ENCODE measurements around the gene CDC42SE2.

CDC42SE2 gene

GRCh38 chr5:131382407-131383395 lies 118.8 kb downstream of the CDC42SE2 start:
- Histone ChIP-seq H3K27ac (peak overlapping the region; percentile 91), H3K4me1 (ENCODE audit: control insufficient read depth in 1 of 2, insufficient read depth in 1 of 2, low read depth in 1 of 2, low read length in 1 of 2) (peaks cover 50 to 52% of the 10 kb centered on the region in 2 experiments), H3K36me3 (peaks cover 28% of the 10 kb centered on the region), H3K4me3 (ENCODE audit: low read depth in 1 of 2, low read length in 1 of 2) (no peak overlapping the region), H3K9me3 (no peaks in the 10 kb centered on the region), H3K27me3 (no peaks in the 10 kb centered on the region)
- TF ChIP-seq, protein P1, sequence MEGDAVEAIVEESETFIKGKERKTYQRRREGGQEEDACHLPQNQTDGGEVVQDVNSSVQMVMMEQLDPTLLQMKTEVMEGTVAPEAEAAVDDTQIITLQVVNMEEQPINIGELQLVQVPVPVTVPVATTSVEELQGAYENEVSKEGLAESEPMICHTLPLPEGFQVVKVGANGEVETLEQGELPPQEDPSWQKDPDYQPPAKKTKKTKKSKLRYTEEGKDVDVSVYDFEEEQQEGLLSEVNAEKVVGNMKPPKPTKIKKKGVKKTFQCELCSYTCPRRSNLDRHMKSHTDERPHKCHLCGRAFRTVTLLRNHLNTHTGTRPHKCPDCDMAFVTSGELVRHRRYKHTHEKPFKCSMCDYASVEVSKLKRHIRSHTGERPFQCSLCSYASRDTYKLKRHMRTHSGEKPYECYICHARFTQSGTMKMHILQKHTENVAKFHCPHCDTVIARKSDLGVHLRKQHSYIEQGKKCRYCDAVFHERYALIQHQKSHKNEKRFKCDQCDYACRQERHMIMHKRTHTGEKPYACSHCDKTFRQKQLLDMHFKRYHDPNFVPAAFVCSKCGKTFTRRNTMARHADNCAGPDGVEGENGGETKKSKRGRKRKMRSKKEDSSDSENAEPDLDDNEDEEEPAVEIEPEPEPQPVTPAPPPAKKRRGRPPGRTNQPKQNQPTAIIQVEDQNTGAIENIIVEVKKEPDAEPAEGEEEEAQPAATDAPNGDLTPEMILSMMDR (IDR thresholded peaks at IDR 0.05), result peak; percentile 68

DNA sequence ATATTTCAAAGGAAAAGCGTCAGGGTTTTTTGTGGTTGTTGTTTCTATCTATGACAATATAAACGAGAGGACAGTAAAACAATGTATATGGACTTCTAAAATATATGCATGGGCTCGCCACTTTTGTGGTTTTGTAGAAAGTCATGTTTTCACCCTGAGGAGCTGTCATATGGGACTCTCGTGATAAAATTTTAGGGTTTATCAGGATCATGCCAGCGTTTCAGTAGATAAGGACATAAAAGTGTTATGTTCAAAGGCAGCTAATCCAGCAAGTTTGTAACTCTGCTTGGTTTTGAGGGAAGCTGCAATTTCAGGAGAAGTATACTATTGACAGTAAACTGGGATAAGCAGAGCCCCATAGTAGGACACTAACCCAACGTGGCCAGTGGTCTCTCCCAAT lies 120.3 kb downstream of the CDC42SE2 start:
- Histone ChIP-seq H3K4me1 (ENCODE audit: control insufficient read depth in 1 of 2, insufficient read depth in 1 of 2, low read depth in 1 of 2, low read length in 1 of 2) (peaks cover 36 to 38% of the 10 kb centered on the region in 2 experiments), H3K36me3 (peaks cover 42% of the 10 kb centered on the region), H3K27me3 (no peaks in the 10 kb centered on the region), H3K9me3 (no peaks in the 10 kb centered on the region), H3K4me3 (ENCODE audit: low read depth in 1 of 2, low read length in 1 of 2) (no peak overlapping the region), H3K27ac (peak overlapping the region; percentile 14)
- TF ChIP-seq, protein P1 (IDR thresholded peaks at IDR 0.05), result no peak

GRCh38 chr5:131384616-131385214 lies 120.9 kb downstream of the CDC42SE2 start:
- Histone ChIP-seq H3K27me3 (no peaks in the 10 kb centered on the region), H3K36me3 (peaks cover 48% of the 10 kb centered on the region), H3K27ac (peak overlapping the region; percentile 14), H3K9me3 (no peaks in the 10 kb centered on the region), H3K4me1 (ENCODE audit: control insufficient read depth in 1 of 2, insufficient read depth in 1 of 2, low read depth in 1 of 2, low read length in 1 of 2) (peaks cover 31 to 33% of the 10 kb centered on the region in 2 experiments), H3K4me3 (ENCODE audit: low read depth in 1 of 2, low read length in 1 of 2) (no peak overlapping the region)
- TF ChIP-seq, protein P1 (IDR thresholded peaks at IDR 0.05), result no peak

DNA sequence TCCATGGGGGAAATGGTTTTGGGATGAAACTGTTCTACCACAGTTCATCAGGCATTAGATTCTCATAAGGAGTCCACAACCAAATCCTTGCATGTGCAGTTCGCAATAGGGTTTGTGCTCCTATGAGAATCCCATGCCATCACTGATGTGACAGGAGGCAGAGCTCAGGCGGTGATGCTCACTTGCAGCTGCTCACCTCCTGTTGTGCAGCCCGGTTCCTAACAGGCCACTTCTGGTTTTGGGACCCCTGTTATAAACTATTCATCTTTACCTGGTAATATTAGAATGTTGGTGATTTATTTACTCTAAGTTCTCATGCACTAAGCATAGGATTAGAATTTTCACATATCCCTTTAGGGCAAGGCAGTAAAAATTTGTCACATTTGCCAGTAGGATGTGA lies 122.3 kb downstream of the CDC42SE2 start:
- Histone ChIP-seq H3K27me3 (no peaks in the 10 kb centered on the region), H3K36me3 (peaks cover 62% of the 10 kb centered on the region), H3K9me3 (no peaks in the 10 kb centered on the region), H3K27ac (no peak overlapping the region), H3K4me1 (ENCODE audit: control insufficient read depth in 1 of 2, insufficient read depth in 1 of 2, low read depth in 1 of 2, low read length in 1 of 2) (peaks cover 17 to 19% of the 10 kb centered on the region in 2 experiments), H3K4me3 (ENCODE audit: low read depth in 1 of 2, low read length in 1 of 2) (no peak overlapping the region)
- TF ChIP-seq, protein P1 (IDR thresholded peaks at IDR 0.05), result no peak

GRCh38 chr5:131386779-131387178 lies 122.9 kb downstream of the CDC42SE2 start:
- H3K27ac ChIP-seq, result peak overlapping the region; percentile 23
- H3K4me3 ChIP-seq (ENCODE audit: low read depth in 1 of 2, low read length in 1 of 2), result no peak overlapping the region
- peaks cover 69% of the 10 kb centered on the region for H3K36me3 ChIP-seq
- H3K4me1 ChIP-seq (ENCODE audit: control insufficient read depth in 1 of 2, insufficient read depth in 1 of 2, low read depth in 1 of 2, low read length in 1 of 2), result peaks cover 10 to 12% of the 10 kb centered on the region in 2 experiments
- TF ChIP-seq, protein P1 (IDR thresholded peaks at IDR 0.05), result no peak
- H3K27me3 ChIP-seq, result no peaks in the 10 kb centered on the region
- no peaks in the 10 kb centered on the region for H3K9me3 ChIP-seq
